ENCODE measurements around the gene UGT1A9.

The UGT1A9 gene

GRCh38 chr2:233711312-233712008, 39.8 kb downstream of the UGT1A9 start:
- Histone ChIP-seq H3K9me3 (ENCODE audit: insufficient read depth, low read length, severe bottlenecking) (no peaks in the 10 kb centered on the region), H4K20me1 (ENCODE audit: insufficient read depth, low read length) (no peaks in the 10 kb centered on the region), H3K4me1 (ENCODE audit: insufficient read depth, low read length) (no peaks in the 10 kb centered on the region), H3K27ac (ENCODE audit: low read length) (no peak overlapping the region), H3K27me3 (ENCODE audit: insufficient read depth, low read length, poor library complexity) (peaks cover 6% of the 10 kb centered on the region), H3K36me3 (ENCODE audit: insufficient read depth, low read length) (no peaks in the 10 kb centered on the region), H2AFZ (ENCODE audit: low read depth, low read length) (no peak overlapping the region), H3K9ac (ENCODE audit: low read depth, low read length) (no peak overlapping the region), H3K4me3 (ENCODE audit: low read depth in 1 of 2, low read length in 2 of 2) (no peak overlapping the region), H3K79me2 (ENCODE audit: insufficient read depth, low read length) (no peaks in the 10 kb centered on the region), H3K4me2 (ENCODE audit: insufficient read depth, low read length) (no peak overlapping the region)
- DNase-seq (peak; percentile 71), ATAC-seq (ENCODE audit: insufficient read depth, low read depth) (peak; percentile 94)
- TF ChIP-seq CTCF (IDR thresholded peaks at IDR 0.05; ENCODE audit: borderline replicate concordance, extremely low read depth, low read length, poor library complexity, severe bottlenecking) (peak; percentile 95), EZH2 (IDR thresholded peaks at IDR 0.05; ENCODE audit: borderline replicate concordance, low read depth, low read length, severe bottlenecking) (no peak)

GRCh38 chr2:233712611-233713261, 41.0 kb downstream of the UGT1A9 start, which contains the start of gene UGT1A5:
Gene UGT1A5 (plus strand): TSS chr2:233712907. CDS start chr2:233712992, 85 bp downstream.
- DNase-seq: no peak
- Histone ChIP-seq H3K9ac (ENCODE audit: low read depth, low read length) (no peak within 1 kb of the TSS), H3K4me2 (ENCODE audit: insufficient read depth, low read length) (no peak within 1 kb of the TSS), H4K20me1 (ENCODE audit: insufficient read depth, low read length) (no peaks in the 10 kb centered on the region), H3K4me1 (ENCODE audit: insufficient read depth, low read length) (no peaks in the 10 kb centered on the region), H3K27ac (ENCODE audit: low read length) (no peak within 1 kb of the TSS), H3K36me3 (ENCODE audit: insufficient read depth, low read length) (no peaks in the 10 kb centered on the region), H3K4me3 (ENCODE audit: low read depth in 1 of 2, low read length in 2 of 2) (no peak within 1 kb of the TSS), H2AFZ (ENCODE audit: low read depth, low read length) (no peak within 1 kb of the TSS), H3K9me3 (ENCODE audit: insufficient read depth, low read length, severe bottlenecking) (no peaks in the 10 kb centered on the region), H3K27me3 (ENCODE audit: insufficient read depth, low read length, poor library complexity) (peaks cover 7% of the 10 kb centered on the region), H3K79me2 (ENCODE audit: insufficient read depth, low read length) (no peaks in the 10 kb centered on the region)
- no peak for ATAC-seq (ENCODE audit: insufficient read depth, low read depth)
- TF ChIP-seq EZH2 (IDR thresholded peaks at IDR 0.05; ENCODE audit: borderline replicate concordance, low read depth, low read length, severe bottlenecking): no peak
- no peak for TF ChIP-seq CTCF (IDR thresholded peaks at IDR 0.05; ENCODE audit: borderline replicate concordance, extremely low read depth, low read length, poor library complexity, severe bottlenecking)

GRCh38 chr2:233713262-233713615, 41.5 kb downstream of the UGT1A9 start:
- Histone ChIP-seq H3K27ac (ENCODE audit: low read length) (no peak overlapping the region), H2AFZ (ENCODE audit: low read depth, low read length) (no peak overlapping the region), H4K20me1 (ENCODE audit: insufficient read depth, low read length) (no peaks in the 10 kb centered on the region), H3K9me3 (ENCODE audit: insufficient read depth, low read length, severe bottlenecking) (no peaks in the 10 kb centered on the region), H3K9ac (ENCODE audit: low read depth, low read length) (no peak overlapping the region), H3K79me2 (ENCODE audit: insufficient read depth, low read length) (no peaks in the 10 kb centered on the region), H3K4me3 (ENCODE audit: low read depth in 1 of 2, low read length in 2 of 2) (no peak overlapping the region), H3K36me3 (ENCODE audit: insufficient read depth, low read length) (no peaks in the 10 kb centered on the region), H3K27me3 (ENCODE audit: insufficient read depth, low read length, poor library complexity) (peaks cover 7% of the 10 kb centered on the region), H3K4me1 (ENCODE audit: insufficient read depth, low read length) (no peaks in the 10 kb centered on the region), H3K4me2 (ENCODE audit: insufficient read depth, low read length) (no peak overlapping the region)
- ATAC-seq (ENCODE audit: insufficient read depth, low read depth): no peak; the same call in 2 of the 3 replicates
- TF ChIP-seq EZH2 (IDR thresholded peaks at IDR 0.05; ENCODE audit: borderline replicate concordance, low read depth, low read length, severe bottlenecking): no peak
- TF ChIP-seq CTCF (IDR thresholded peaks at IDR 0.05; ENCODE audit: borderline replicate concordance, extremely low read depth, low read length, poor library complexity, severe bottlenecking): no peak
- DNase-seq: peak; percentile 10

Measured in DND-41 (cell line).